ENCODE results near the gene TLNRD1. TPM values are rescaled to one million over a fixed set of nuclear protein-coding genes. Genes with fewer than 3 reads are reported as not detected.

Gene TLNRD1
- total RNA-seq, 1 experiment from 2014 or later, result 19.3 TPM

DNA sequence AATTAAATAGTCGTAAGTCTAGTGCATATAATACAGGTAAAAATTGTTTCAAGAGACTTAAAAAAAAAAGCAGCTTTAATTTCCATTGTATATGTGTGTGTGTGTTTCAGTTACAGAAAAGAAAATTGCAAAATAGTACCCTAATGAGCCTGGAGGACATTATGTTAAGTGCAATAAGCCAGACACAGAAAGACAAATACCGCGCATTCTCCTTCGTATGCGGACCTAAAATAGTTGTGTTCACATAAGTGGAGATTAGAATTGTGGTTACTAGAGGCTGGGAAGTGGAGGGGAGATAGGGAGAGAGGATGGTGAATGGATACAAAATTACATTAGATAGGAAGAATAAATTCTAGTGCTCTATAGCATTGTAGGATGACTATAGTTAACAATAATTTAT, 14.7 kb upstream of the TLNRD1 start:
- H3K4me1 Mint-ChIP-seq, result peaks cover 27 to 36% of the 10 kb centered on the region in 2 experiments
- no peak overlapping the region; a peak in 1 of 5 replicates for H3K4me3 Mint-ChIP-seq
- WGBS (ENCODE audit: extremely low coverage, insufficient read length, low lambda C conversion rate), result no CpG with 5 or more reads among the region's 5 CpGs
- H3K9me3 Mint-ChIP-seq, result no peaks in the 10 kb centered on the region
- peaks cover 8% of the 10 kb centered on the region for H3K23me2 ChIP-seq (ENCODE audit: insufficient read length, low read depth, low read length, poor library complexity, severe bottlenecking)
- H3K79me2 ChIP-seq (ENCODE audit: insufficient read depth, low read length), result peaks cover 39% of the 10 kb centered on the region
- H3K4me2 ChIP-seq (ENCODE audit: insufficient read depth, insufficient read length, low read length), result no peak overlapping the region
- H3K27me3 ChIP-seq (ENCODE audit: insufficient read depth, low read length), result no peaks in the 10 kb centered on the region
- H2BK5ac ChIP-seq (ENCODE audit: insufficient read length, low read length), result no peak overlapping the region
- TF ChIP-seq, protein P1, sequence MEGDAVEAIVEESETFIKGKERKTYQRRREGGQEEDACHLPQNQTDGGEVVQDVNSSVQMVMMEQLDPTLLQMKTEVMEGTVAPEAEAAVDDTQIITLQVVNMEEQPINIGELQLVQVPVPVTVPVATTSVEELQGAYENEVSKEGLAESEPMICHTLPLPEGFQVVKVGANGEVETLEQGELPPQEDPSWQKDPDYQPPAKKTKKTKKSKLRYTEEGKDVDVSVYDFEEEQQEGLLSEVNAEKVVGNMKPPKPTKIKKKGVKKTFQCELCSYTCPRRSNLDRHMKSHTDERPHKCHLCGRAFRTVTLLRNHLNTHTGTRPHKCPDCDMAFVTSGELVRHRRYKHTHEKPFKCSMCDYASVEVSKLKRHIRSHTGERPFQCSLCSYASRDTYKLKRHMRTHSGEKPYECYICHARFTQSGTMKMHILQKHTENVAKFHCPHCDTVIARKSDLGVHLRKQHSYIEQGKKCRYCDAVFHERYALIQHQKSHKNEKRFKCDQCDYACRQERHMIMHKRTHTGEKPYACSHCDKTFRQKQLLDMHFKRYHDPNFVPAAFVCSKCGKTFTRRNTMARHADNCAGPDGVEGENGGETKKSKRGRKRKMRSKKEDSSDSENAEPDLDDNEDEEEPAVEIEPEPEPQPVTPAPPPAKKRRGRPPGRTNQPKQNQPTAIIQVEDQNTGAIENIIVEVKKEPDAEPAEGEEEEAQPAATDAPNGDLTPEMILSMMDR (conservative IDR thresholded peaks at IDR 0.05), result no peak
- H3K23ac ChIP-seq (ENCODE audit: insufficient read length, low read depth, low read length), result no peak overlapping the region
- no peak overlapping the region for H4K5ac ChIP-seq (ENCODE audit: insufficient read length, low read depth, low read length)
- no peak overlapping the region for H2BK15ac ChIP-seq (ENCODE audit: low read depth, low read length)
- no peak overlapping the region for H3T11ph ChIP-seq (ENCODE audit: low read length)
- H3K18ac ChIP-seq (ENCODE audit: insufficient read length, low read depth, low read length), result no peak overlapping the region
- no peak overlapping the region for H4K91ac ChIP-seq (ENCODE audit: insufficient read length, low read depth, low read length)
- no peak overlapping the region for H2BK20ac ChIP-seq (ENCODE audit: low read depth, low read length, poor library complexity, severe bottlenecking)
- H3K27me3 Mint-ChIP-seq (ENCODE audit: low read depth), result no peaks in the 10 kb centered on the region
- no peak overlapping the region for H2BK120ac ChIP-seq (ENCODE audit: low read depth, low read length, poor library complexity, severe bottlenecking)
- no peak overlapping the region for H3K27ac ChIP-seq (ENCODE audit: insufficient read length, low read depth, low read length)
- no peak overlapping the region for H2AK5ac ChIP-seq (ENCODE audit: insufficient read length, low read length)
- H3K14ac ChIP-seq (ENCODE audit: insufficient read depth, low read length), result no peak overlapping the region
- no peak overlapping the region for H2AFZ ChIP-seq (ENCODE audit: low read length)
- peaks cover 9 to 18% (median 10%) of the 10 kb centered on the region in 3 experiments for H3K36me3 Mint-ChIP-seq (ENCODE audit: insufficient read depth in 1 of 3, low read depth in 3 of 3)
- H3K4me1 ChIP-seq (ENCODE audit: insufficient read depth, low read length), result peaks cover 2% of the 10 kb centered on the region; the same call in 1 of the 2 replicates
- no peak overlapping the region for H3K4ac ChIP-seq (ENCODE audit: low read depth, low read length)
- no peaks in the 10 kb centered on the region for H3K9me3 ChIP-seq (ENCODE audit: control insufficient read depth, low read depth, low read length)
- H4K20me1 ChIP-seq (ENCODE audit: control insufficient read depth, insufficient read depth, insufficient read length), result no peaks in the 10 kb centered on the region
- H3K27ac Mint-ChIP-seq, result no peak overlapping the region
- DNase-seq, result no peak
- no peak overlapping the region for H2BK12ac ChIP-seq (ENCODE audit: insufficient read length, low read depth, low read length)
- H3K56ac ChIP-seq (ENCODE audit: insufficient read length, low read depth, low read length), result no peak overlapping the region
- no peak overlapping the region for H3K9ac ChIP-seq (ENCODE audit: extremely low read depth, insufficient read length, low read length)
- H3K79me1 ChIP-seq (ENCODE audit: insufficient read depth, low read depth, low read length, poor library complexity, severe bottlenecking), result peaks cover 21% of the 10 kb centered on the region
- no peak overlapping the region for H4K8ac ChIP-seq (replicated peaks; ENCODE audit: insufficient read length, low read depth, low read length)
